Measurements from ENCODE around the gene ZNF211. TPM values are rescaled to one million over a fixed set of nuclear protein-coding genes. Genes with fewer than 3 reads are reported as not detected.

ZNF211 gene
- total and polyA plus RNA-seq, 9 of the 15 experiments (the other 6 are each of a cell fraction or from before 2014, with no cell fraction given), result 1.3 to 11.6 (median 4.5) TPM

- TF ChIP-seq MNT (conservative IDR thresholded peaks at IDR 0.05) (peak in 1 of 2 experiments; percentile 38; a peak in 1 of 4 replicates), ELF2 (CRISPR knock-in tag; IDR thresholded peaks at IDR 0.05) (peak; percentile 68), ZNF583 (CRISPR knock-in tag; IDR thresholded peaks at IDR 0.05) (no peak), FIP1L1 (IDR thresholded peaks at IDR 0.05; ENCODE audit: low read depth, low read length, poor library complexity, severe bottlenecking) (no peak), EP400 (IDR thresholded peaks at IDR 0.05) (peak; percentile 35; the same call in 1 of the 2 replicates), HDAC8 (tag; IDR thresholded peaks at IDR 0.05) (no peak), NFIX (CRISPR knock-in tag; IDR thresholded peaks at IDR 0.05; ENCODE audit: low read depth) (no peak), CC2D1A (IDR thresholded peaks at IDR 0.05) (no peak), DACH1 (IDR thresholded peaks at IDR 0.05; ENCODE audit: partially characterized antibody) (no peak), ZFPM2 (CRISPR knock-in tag; IDR thresholded peaks at IDR 0.05) (no peak), SMARCA5 (IDR thresholded peaks at IDR 0.05) (no peak), POLR2A (conservative IDR thresholded peaks at IDR 0.05) (peak; percentile 68; the same call in 1 of the 2 replicates), KDM2B (CRISPR knock-in tag; IDR thresholded peaks at IDR 0.05) (no peak), ZBED1 (IDR thresholded peaks at IDR 0.05) (no peak), E2F3 (CRISPR knock-in tag; IDR thresholded peaks at IDR 0.05) (no peak), ZBTB9 (CRISPR knock-in tag; IDR thresholded peaks at IDR 0.05) (no peak), TFAP4 (CRISPR knock-in tag; IDR thresholded peaks at IDR 0.05; ENCODE audit: borderline replicate concordance) (peak; percentile 88), DEAF1 (CRISPR knock-in tag; IDR thresholded peaks at IDR 0.05) (no peak), THAP7 (CRISPR knock-in tag; IDR thresholded peaks at IDR 0.05) (no peak), CXXC5 (CRISPR knock-in tag; IDR thresholded peaks at IDR 0.05) (peak; percentile 84), CREB3 (tag; conservative IDR thresholded peaks at IDR 0.05; ENCODE audit: low read depth) (no peak)
These were observed at the start of gene ZNF211 (continued) for GRCh38 chr19:57632987-57633831.

Measured in K562 (cell line).